ENCODE data around the gene CTNNA3. TPM values are rescaled to one million over a fixed set of nuclear protein-coding genes. Genes with fewer than 3 reads are reported as not detected.

CTNNA3 gene
- total and polyA plus RNA-seq, 2 donors (not counting 1 experiment from before 2014, with no cell fraction given) = not detected

DNA sequence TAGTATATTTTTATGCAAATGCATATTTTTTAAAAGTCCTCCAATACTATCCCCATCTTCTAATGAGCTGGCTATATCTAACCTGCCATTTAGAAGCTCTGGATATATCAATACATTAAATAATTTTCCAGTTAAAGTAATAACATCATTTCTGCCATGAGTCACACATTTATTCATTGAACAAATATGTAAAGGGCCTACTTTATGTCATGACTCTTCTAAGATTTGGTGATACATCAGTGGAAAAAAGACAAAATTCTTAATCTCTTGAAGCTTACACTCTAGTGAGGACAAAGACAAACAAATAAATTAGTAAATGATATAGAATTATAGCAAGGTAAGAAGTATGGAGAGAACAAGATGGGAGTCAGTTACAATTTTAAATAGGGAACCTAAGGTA lies 1487.0 kb downstream of the CTNNA3 start:
- Histone ChIP-seq H3K4me3 (replicated peaks in 1 of 4; ENCODE audit: control extremely low read depth in 1 of 4, insufficient read depth in 1 of 4, low read depth in 3 of 4, low read length in 4 of 4) (no peak overlapping the region), H3K9ac (ENCODE audit: insufficient read depth, low read length) (no peak overlapping the region), H3K27ac (ENCODE audit: insufficient read depth, low read length) (no peak overlapping the region), H3K4me2 (ENCODE audit: extremely low read depth, insufficient read depth, low read length) (no peak overlapping the region), H3K79me2 (ENCODE audit: control insufficient read depth, insufficient read depth, low read length) (no peaks in the 10 kb centered on the region), H3K36me3 (ENCODE audit: control insufficient read depth, insufficient read depth, low read length) (no peaks in the 10 kb centered on the region), H3K9me3 (ENCODE audit: control insufficient read depth, insufficient read depth, low read depth, low read length) (no peaks in the 10 kb centered on the region), H3K27me3 (ENCODE audit: control insufficient read depth, insufficient read depth, low read length) (no peaks in the 10 kb centered on the region), H4K20me1 (ENCODE audit: control insufficient read depth, extremely low read depth, insufficient read depth, low read length) (no peaks in the 10 kb centered on the region), H3K4me1 (ENCODE audit: control insufficient read depth, extremely low read depth, insufficient read depth, low read length) (no peaks in the 10 kb centered on the region), H2AFZ (ENCODE audit: low read length) (no peak overlapping the region)
- TF ChIP-seq, protein P1, sequence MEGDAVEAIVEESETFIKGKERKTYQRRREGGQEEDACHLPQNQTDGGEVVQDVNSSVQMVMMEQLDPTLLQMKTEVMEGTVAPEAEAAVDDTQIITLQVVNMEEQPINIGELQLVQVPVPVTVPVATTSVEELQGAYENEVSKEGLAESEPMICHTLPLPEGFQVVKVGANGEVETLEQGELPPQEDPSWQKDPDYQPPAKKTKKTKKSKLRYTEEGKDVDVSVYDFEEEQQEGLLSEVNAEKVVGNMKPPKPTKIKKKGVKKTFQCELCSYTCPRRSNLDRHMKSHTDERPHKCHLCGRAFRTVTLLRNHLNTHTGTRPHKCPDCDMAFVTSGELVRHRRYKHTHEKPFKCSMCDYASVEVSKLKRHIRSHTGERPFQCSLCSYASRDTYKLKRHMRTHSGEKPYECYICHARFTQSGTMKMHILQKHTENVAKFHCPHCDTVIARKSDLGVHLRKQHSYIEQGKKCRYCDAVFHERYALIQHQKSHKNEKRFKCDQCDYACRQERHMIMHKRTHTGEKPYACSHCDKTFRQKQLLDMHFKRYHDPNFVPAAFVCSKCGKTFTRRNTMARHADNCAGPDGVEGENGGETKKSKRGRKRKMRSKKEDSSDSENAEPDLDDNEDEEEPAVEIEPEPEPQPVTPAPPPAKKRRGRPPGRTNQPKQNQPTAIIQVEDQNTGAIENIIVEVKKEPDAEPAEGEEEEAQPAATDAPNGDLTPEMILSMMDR (conservative IDR thresholded peaks at IDR 0.05 in 1 of 2, IDR thresholded peaks at IDR 0.05 in 1 of 2; ENCODE audit: low read depth in 1 of 2, low read length in 2 of 2) = no peak
- no peak for TF ChIP-seq EZH2 (IDR thresholded peaks at IDR 0.05; ENCODE audit: low read length, missing control alignments)
- DNase-seq (ENCODE audit: low read depth in 2 of 2) = peak; percentile 13 to 16

- no peaks in the 10 kb centered on the region for H4K20me1 ChIP-seq (ENCODE audit: control insufficient read depth, extremely low read depth, insufficient read depth, low read length)
Measured at GRCh38 chr10:66204838-66205237, 1491.2 kb downstream of the CTNNA3 start.

DNA sequence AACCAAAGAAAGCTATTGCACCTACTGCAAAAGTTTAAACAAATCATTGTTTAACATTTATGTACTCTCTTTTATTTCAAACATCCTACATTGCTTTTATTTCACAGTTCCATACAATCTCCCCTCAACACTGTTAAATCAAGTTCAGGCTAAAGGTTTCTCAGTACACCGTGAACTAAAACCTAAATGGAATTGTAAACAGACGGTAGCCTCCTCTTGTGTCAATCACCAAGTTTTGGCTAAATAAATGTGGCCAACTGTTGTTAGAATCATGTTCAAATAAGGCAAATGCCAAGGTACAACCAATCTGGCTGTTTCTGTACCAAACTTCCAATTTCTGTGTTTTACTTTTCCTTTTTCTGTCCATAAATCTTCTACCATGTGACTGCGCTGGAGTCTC lies 1493.9 kb downstream of the CTNNA3 start:
- DNase-seq (ENCODE audit: low read depth in 2 of 2) = no peak
- Histone ChIP-seq H3K4me2 (ENCODE audit: extremely low read depth, insufficient read depth, low read length) (no peak overlapping the region), H3K9ac (ENCODE audit: insufficient read depth, low read length) (no peak overlapping the region)

More at GRCh38 chr10:66204838-66205237, 1491.2 kb downstream of the CTNNA3 start:
- no peaks in the 10 kb centered on the region for H3K9me3 ChIP-seq (ENCODE audit: control insufficient read depth, insufficient read depth, low read depth, low read length)
- H3K4me1 ChIP-seq (ENCODE audit: control insufficient read depth, extremely low read depth, insufficient read depth, low read length) = no peaks in the 10 kb centered on the region
- no peak overlapping the region for H3K9ac ChIP-seq (ENCODE audit: insufficient read depth, low read length)
- no peaks in the 10 kb centered on the region for H3K36me3 ChIP-seq (ENCODE audit: control insufficient read depth, insufficient read depth, low read length)
- no peak overlapping the region for H3K4me2 ChIP-seq (ENCODE audit: extremely low read depth, insufficient read depth, low read length)
- no peaks in the 10 kb centered on the region for H3K27me3 ChIP-seq (ENCODE audit: control insufficient read depth, insufficient read depth, low read length)
- no peaks in the 10 kb centered on the region for H3K79me2 ChIP-seq (ENCODE audit: control insufficient read depth, insufficient read depth, low read length)
- TF ChIP-seq, protein P1 (conservative IDR thresholded peaks at IDR 0.05 in 1 of 2, IDR thresholded peaks at IDR 0.05 in 1 of 2; ENCODE audit: low read depth in 1 of 2, low read length in 2 of 2) = no peak
- no peak for TF ChIP-seq EZH2 (IDR thresholded peaks at IDR 0.05; ENCODE audit: low read length, missing control alignments)
- H2AFZ ChIP-seq (ENCODE audit: low read length) = no peak overlapping the region
- no peak for DNase-seq (ENCODE audit: low read depth in 2 of 2)
- no peak overlapping the region for H3K27ac ChIP-seq (ENCODE audit: insufficient read depth, low read length)
- H3K4me3 ChIP-seq (replicated peaks in 1 of 4; ENCODE audit: control extremely low read depth in 1 of 4, insufficient read depth in 1 of 4, low read depth in 3 of 4, low read length in 4 of 4) = no peak overlapping the region

More for the DNA sequence above, 1493.9 kb downstream of the CTNNA3 start:
- Histone ChIP-seq H3K36me3 (ENCODE audit: control insufficient read depth, insufficient read depth, low read length) (no peaks in the 10 kb centered on the region), H2AFZ (ENCODE audit: low read length) (no peak overlapping the region), H3K27ac (ENCODE audit: insufficient read depth, low read length) (no peak overlapping the region), H3K27me3 (ENCODE audit: control insufficient read depth, insufficient read depth, low read length) (no peaks in the 10 kb centered on the region), H3K79me2 (ENCODE audit: control insufficient read depth, insufficient read depth, low read length) (no peaks in the 10 kb centered on the region), H3K4me3 (replicated peaks in 1 of 4; ENCODE audit: control extremely low read depth in 1 of 4, insufficient read depth in 1 of 4, low read depth in 3 of 4, low read length in 4 of 4) (no peak overlapping the region), H4K20me1 (ENCODE audit: control insufficient read depth, extremely low read depth, insufficient read depth, low read length) (no peaks in the 10 kb centered on the region), H3K9me3 (ENCODE audit: control insufficient read depth, insufficient read depth, low read depth, low read length) (no peaks in the 10 kb centered on the region), H3K4me1 (ENCODE audit: control insufficient read depth, extremely low read depth, insufficient read depth, low read length) (no peaks in the 10 kb centered on the region)
- TF ChIP-seq, protein P1 (conservative IDR thresholded peaks at IDR 0.05 in 1 of 2, IDR thresholded peaks at IDR 0.05 in 1 of 2; ENCODE audit: low read depth in 1 of 2, low read length in 2 of 2) = no peak
- TF ChIP-seq EZH2 (IDR thresholded peaks at IDR 0.05; ENCODE audit: low read length, missing control alignments) = no peak
